IMR-90 (cell line): Measurements from ENCODE around the gene CD276.

Experiments
- CTCF ChIP-seq: conservative IDR thresholded peaks from 2 replicates; pipeline ENCODE4 v1.5.1; 2012; ENCODE audit warnings: mild to moderate bottlenecking, low read depth, low read length, improper control_type of control experiment
- ELK1 ChIP-seq: fragments of 150-350 bp; IDR thresholded peaks from 2 replicates; pipeline ENCODE4 v1.6.1; 2016; ENCODE audit warnings: low read depth, mild to moderate bottlenecking, low read length, moderate library complexity, borderline replicate concordance
- MAFK ChIP-seq: IDR thresholded peaks from 2 replicates; pipeline ENCODE4 v1.6.1; 2012; ENCODE audit warnings: low read depth, low read length, improper control_type of control experiment
- MAZ ChIP-seq: IDR thresholded peaks from 2 replicates; pipeline ENCODE4 v1.6.1; 2012; ENCODE audit warnings: low read depth, mild to moderate bottlenecking, low read length, improper control_type of control experiment, moderate library complexity, borderline replicate concordance
- POLR2A ChIP-seq: IDR thresholded peaks from 2 replicates; pipeline ENCODE4 v1.6.1; 2012; ENCODE audit warnings: mild to moderate bottlenecking, low read depth, low read length
- RAD21 ChIP-seq: IDR thresholded peaks from 2 replicates; pipeline ENCODE4 v1.6.1; 2012; ENCODE audit warnings: low read length, improper control_type of control experiment
- RCOR1 ChIP-seq: IDR thresholded peaks from 2 replicates; pipeline ENCODE4 v1.6.1; 2012; ENCODE audit warnings: mild to moderate bottlenecking, low read length, improper control_type of control experiment; ENCODE audit not compliant: insufficient replicate concordance
- RFX5 ChIP-seq: IDR thresholded peaks from 2 replicates; pipeline ENCODE4 v1.8.0; 2012; ENCODE audit warnings: low read depth, mild to moderate bottlenecking, low read length, moderate library complexity
- SMC3 ChIP-seq: fragments of 150-350 bp; IDR thresholded peaks from 2 replicates; pipeline ENCODE4 v1.6.1; 2016; ENCODE audit warnings: low read depth, mild to moderate bottlenecking, antibody characterized with exemption, low read length, moderate library complexity

GRCh38 chr15:73732930-73733329, 48.7 kb downstream of the CD276 start:
- TF ChIP-seq POLR2A, result no peak
- no peak for TF ChIP-seq RAD21
- no peak for TF ChIP-seq CTCF
- TF ChIP-seq SMC3, result no peak
- TF ChIP-seq RFX5, result no peak
- no peak for TF ChIP-seq MAFK
- TF ChIP-seq RCOR1, result no peak
- TF ChIP-seq ELK1, result no peak
- TF ChIP-seq MAZ, result no peak
